Coronary artery (tissue), 2 donors: ENCODE results near the gene FLNA.

Experiments
- DNase-seq: peaks from one replicate; pipeline ENCODE4 v3.0.0-alpha.2; 2017; ENCODE audit warnings: low spot score
- H3K27ac ChIP-seq, 2 donors: fragments of 200-600 bp; sonication (generic); one replicate each; pipeline ENCODE4 v1.5.1; 2016 to 2019
- H3K4me3 ChIP-seq: fragments of 200-600 bp; sonication (generic); 2 replicates; pipeline ENCODE4 v1.5.1; 2016; ENCODE audit warnings: mild to moderate bottlenecking, moderate library complexity
- CTCF ChIP-seq: fragments of 200-600 bp; sonication (generic); IDR thresholded peaks from one replicate; pipeline ENCODE4 v1.5.1; 2019; ENCODE audit warnings: antibody characterized with exemption

Gene FLNA

GRCh38 chrX:154355094-154355775 lies 19.2 kb downstream of the FLNA start:
- DNase-seq: no peak
- Histone ChIP-seq H3K27ac (peak overlapping the region in 1 of 2 donors; percentile 72), H3K4me3 (no peak overlapping the region)
- no peak for TF ChIP-seq CTCF

- no peak for TF ChIP-seq CTCF
- DNase-seq: no peak
- peak overlapping the region in 1 of 2 donors; percentile 46 for H3K27ac ChIP-seq
- no peak overlapping the region for H3K4me3 ChIP-seq
These were observed 19.9 kb downstream of the FLNA start for GRCh38 chrX:154354516-154354915.

- no peak for DNase-seq
- H3K4me3 ChIP-seq: no peak overlapping the region
- no peak for TF ChIP-seq CTCF
- H3K27ac ChIP-seq: peak overlapping the region in 1 of 2 donors; percentile 46
These were observed 20.4 kb downstream of the FLNA start for GRCh38 chrX:154354013-154354412.

- no peak for TF ChIP-seq CTCF
- no peak for DNase-seq
- Histone ChIP-seq H3K4me3 (no peak overlapping the region), H3K27ac (peak overlapping the region in 1 of 2 donors; percentile 46)
These were observed 21.1 kb downstream of the FLNA start for GRCh38 chrX:154353172-154353843.

GRCh38 chrX:154352466-154352865 lies 22.0 kb downstream of the FLNA start:
- TF ChIP-seq CTCF: no peak
- no peak overlapping the region for H3K4me3 ChIP-seq
- H3K27ac ChIP-seq: peak overlapping the region in 1 of 2 donors; percentile 46
- no peak for DNase-seq

- no peak for DNase-seq
- TF ChIP-seq CTCF: no peak
- Histone ChIP-seq H3K4me3 (no peak overlapping the region), H3K27ac (peak overlapping the region in 1 of 2 donors; percentile 46)
These were observed 22.4 kb downstream of the FLNA start for GRCh38 chrX:154352012-154352401.
